Testis (tissue), 3 donors: Measurements from ENCODE around the gene MYO1D. TPM values are rescaled to one million over a fixed set of nuclear protein-coding genes. Genes with fewer than 3 reads are reported as not detected.
A peak's percentile ranks its signal among the peaks of the same experiment; 100 is the strongest.

Experiments used
- DNase-seq: peaks from one replicate; pipeline ENCODE4 v3.0.0-alpha.2; 2019
- H3K27ac ChIP-seq, 2 donors: fragments of 200-600 bp; sonication (generic); one replicate each; pipeline ENCODE4 v1.5.1; 2019
- H3K27me3 ChIP-seq: fragments of 200-600 bp; sonication (generic); one replicate; pipeline ENCODE4 v1.5.1; 2019
- H3K36me3 ChIP-seq: fragments of 200-600 bp; sonication (generic); one replicate; pipeline ENCODE4 v1.5.1; 2017; ENCODE audit warnings: low read depth; ENCODE audit errors: missing control alignments
- H3K4me1 ChIP-seq: fragments of 200-600 bp; sonication (generic); one replicate; pipeline ENCODE4 v1.5.1; 2019
- H3K4me3 ChIP-seq, 2 donors: fragments of 200-600 bp; sonication (generic); one replicate each; pipeline ENCODE4 v1.5.1; 2017 to 2019
- H3K9me3 ChIP-seq: fragments of 200-600 bp; sonication (generic); one replicate; pipeline ENCODE4 v1.5.1; 2017
- POLR2A ChIP-seq: fragments of 450-650 bp; IDR thresholded peaks from one replicate; pipeline ENCODE4 v1.6.1; 2017; ENCODE audit warnings: antibody characterized with exemption, mild to moderate bottlenecking, moderate library complexity
- WGBS, 2 donors: methylation state at CpG; one replicate each; pipeline ENCODE4 v1.1.5; 2018; 5-methylcytosine and 5-hydroxymethylcytosine counted together
- intact Hi-C: fragments of 100-400 bp; cut with DNase I; formaldehyde crosslinking; loops from one replicate; pipeline ENCODE4 v1.15.1; 2023; ENCODE audit warnings: low total_unique reads
- polyA plus RNA-seq: library from polyadenylated mRNA; stranded (reverse); fragments of 350-450 nt; fragmentation: Illumina TruSeq; extraction: RNeasy Lipid Tissue Mini Kit (QIAGEN cat#74804); gene quantifications from one replicate; pipeline ENCODE4 v1.2.3, GENCODE V29; 2014; ENCODE audit warnings: low read depth, low replicate concordance; ENCODE audit not compliant: insufficient read depth
- total RNA-seq, 2 donors: library from RNA; depleted of rRNA; stranded (reverse); fragments of >200 nt; gene quantifications; one replicate each; pipeline ENCODE4 v1.2.3, GENCODE V29; 2016
- TF ChIP-seq, protein P1 (sequence below), 3 experiments: fragments of 450-650 bp in 2 of 3; fragments of 200-600 bp in 1 of 3; sonication (generic) in 1 of 3; IDR thresholded peaks; one replicate each; pipeline ENCODE4 v1.5.1; 2016 to 2019; ENCODE audit warnings: antibody characterized with exemption in 3 of 3, mild to moderate bottlenecking in 2 of 3, moderate library complexity in 1 of 3

The MYO1D gene
- total and polyA plus RNA-seq, 3 donors from 2014 or later = 29.5 to 34.1 (median 33.6) TPM

- no peak for DNase-seq
- Histone ChIP-seq H3K9me3 (no peaks in the 10 kb centered on the region), H3K27me3 (no peaks in the 10 kb centered on the region), H3K4me1 (peaks cover 9% of the 10 kb centered on the region), H3K4me3 (no peak overlapping the region), H3K27ac (peak overlapping the region; percentile 22 to 77), H3K36me3 (no peaks in the 10 kb centered on the region)
- 32 to 49% methylated on average over 3 of the region's 3 CpGs for WGBS, 2 donors
- intact Hi-C loops = no loop called here
- TF ChIP-seq, protein P1, sequence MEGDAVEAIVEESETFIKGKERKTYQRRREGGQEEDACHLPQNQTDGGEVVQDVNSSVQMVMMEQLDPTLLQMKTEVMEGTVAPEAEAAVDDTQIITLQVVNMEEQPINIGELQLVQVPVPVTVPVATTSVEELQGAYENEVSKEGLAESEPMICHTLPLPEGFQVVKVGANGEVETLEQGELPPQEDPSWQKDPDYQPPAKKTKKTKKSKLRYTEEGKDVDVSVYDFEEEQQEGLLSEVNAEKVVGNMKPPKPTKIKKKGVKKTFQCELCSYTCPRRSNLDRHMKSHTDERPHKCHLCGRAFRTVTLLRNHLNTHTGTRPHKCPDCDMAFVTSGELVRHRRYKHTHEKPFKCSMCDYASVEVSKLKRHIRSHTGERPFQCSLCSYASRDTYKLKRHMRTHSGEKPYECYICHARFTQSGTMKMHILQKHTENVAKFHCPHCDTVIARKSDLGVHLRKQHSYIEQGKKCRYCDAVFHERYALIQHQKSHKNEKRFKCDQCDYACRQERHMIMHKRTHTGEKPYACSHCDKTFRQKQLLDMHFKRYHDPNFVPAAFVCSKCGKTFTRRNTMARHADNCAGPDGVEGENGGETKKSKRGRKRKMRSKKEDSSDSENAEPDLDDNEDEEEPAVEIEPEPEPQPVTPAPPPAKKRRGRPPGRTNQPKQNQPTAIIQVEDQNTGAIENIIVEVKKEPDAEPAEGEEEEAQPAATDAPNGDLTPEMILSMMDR (IDR thresholded peaks at IDR 0.05) = no peak
- TF ChIP-seq POLR2A = no peak
Observed at GRCh38 chr17:32870027-32870670, 6.8 kb downstream of the MYO1D start.

DNA sequence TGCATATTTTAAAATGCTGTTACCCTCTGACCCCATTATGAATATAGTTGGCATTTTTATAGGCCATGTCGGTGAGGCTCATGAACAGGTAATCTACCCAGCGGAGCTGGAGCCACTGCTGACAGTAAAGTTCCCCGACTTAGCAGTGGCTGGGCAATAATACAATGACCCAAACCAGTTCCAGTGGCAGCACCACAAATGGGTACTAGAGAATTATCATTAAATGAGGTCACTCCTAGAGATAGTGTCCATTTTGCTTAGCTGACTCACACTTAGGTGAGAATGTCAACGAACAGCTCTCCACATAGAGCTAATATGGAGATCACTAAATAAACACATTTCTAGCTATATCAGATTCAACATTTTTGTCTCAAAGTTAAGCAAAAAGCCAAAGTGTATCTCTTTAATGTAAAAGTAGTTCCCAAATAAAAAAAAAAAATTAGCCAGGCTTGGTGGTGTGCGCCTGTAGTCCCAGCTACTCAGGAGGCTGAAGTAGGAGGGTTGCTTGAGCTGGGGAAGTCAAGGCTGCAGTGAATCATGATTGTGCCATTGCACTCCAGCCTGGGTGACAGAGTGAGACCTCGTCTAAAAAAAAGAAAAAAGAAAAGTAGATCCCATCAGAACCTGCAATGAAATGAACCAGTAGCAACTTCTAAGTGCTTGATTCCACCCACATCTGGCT lies 7.4 kb downstream of the MYO1D start:
- H3K9me3 ChIP-seq = no peaks in the 10 kb centered on the region
- no peak overlapping the region for H3K4me3 ChIP-seq
- WGBS, 2 donors = 76 to 79% methylated on average over 6 of the region's 6 CpGs
- H3K4me1 ChIP-seq = peaks cover 9% of the 10 kb centered on the region
- no peaks in the 10 kb centered on the region for H3K36me3 ChIP-seq
- H3K27me3 ChIP-seq = no peaks in the 10 kb centered on the region
- intact Hi-C loops = no loop called here
- DNase-seq = no peak
- no peak for TF ChIP-seq POLR2A
- TF ChIP-seq, protein P1 (IDR thresholded peaks at IDR 0.05) = no peak
- peak overlapping the region in 1 of 2 donors; percentile 77 for H3K27ac ChIP-seq

- H3K4me1 ChIP-seq = peaks cover 9% of the 10 kb centered on the region
- H3K27ac ChIP-seq = no peak overlapping the region
- H3K27me3 ChIP-seq = no peaks in the 10 kb centered on the region
- H3K9me3 ChIP-seq = no peaks in the 10 kb centered on the region
- TF ChIP-seq POLR2A = no peak
- TF ChIP-seq, protein P1 (IDR thresholded peaks at IDR 0.05) = no peak
- H3K36me3 ChIP-seq = no peaks in the 10 kb centered on the region
- H3K4me3 ChIP-seq = no peak overlapping the region
- no peak for DNase-seq
- 94 to 98% methylated on average over 4 of the region's 4 CpGs for WGBS, 2 donors
- intact Hi-C loops = no loop called here
Observed at GRCh38 chr17:32865141-32865540, 11.8 kb downstream of the MYO1D start.

DNA sequence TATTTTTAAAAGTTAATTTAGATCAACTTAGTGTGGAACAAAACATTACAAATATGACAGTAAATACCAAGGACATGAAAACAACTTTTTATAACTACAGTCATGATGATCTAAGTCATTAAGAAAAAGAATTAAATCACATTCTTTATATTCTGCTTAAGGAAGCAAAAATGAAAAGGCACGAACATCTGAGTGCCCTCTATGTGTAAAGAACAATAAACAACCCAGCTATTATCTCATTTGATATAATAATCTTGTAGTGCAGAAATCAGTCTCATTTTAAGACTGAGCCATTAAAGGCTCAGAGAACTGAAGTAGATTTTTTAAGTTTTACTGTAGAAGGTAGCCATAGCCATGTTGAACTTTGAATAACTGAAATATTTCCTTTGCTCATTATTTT lies 13.4 kb downstream of the MYO1D start:
- WGBS, 2 donors = 33 to 38% methylated on average over 1 of the region's 1 CpG
- H3K27me3 ChIP-seq = no peaks in the 10 kb centered on the region
- peaks cover 5% of the 10 kb centered on the region for H3K4me1 ChIP-seq
- H3K36me3 ChIP-seq = no peaks in the 10 kb centered on the region
- intact Hi-C loops = no loop called here
- no peak overlapping the region for H3K27ac ChIP-seq
- no peak overlapping the region for H3K4me3 ChIP-seq
- TF ChIP-seq POLR2A = no peak
- TF ChIP-seq, protein P1 (IDR thresholded peaks at IDR 0.05) = no peak
- no peak for DNase-seq
- H3K9me3 ChIP-seq = no peaks in the 10 kb centered on the region
